GM18951 (cell line): ENCODE measurements around the gene ZNF407.
A peak's percentile ranks its signal among the peaks of the same experiment; 100 is the strongest.

Source experiments
- POLR2A ChIP-seq: IDR thresholded peaks from 4 replicates; pipeline ENCODE4 v1.6.1; 2011; ENCODE audit warnings: mild to moderate bottlenecking; ENCODE audit not compliant: insufficient read length, insufficient read depth; ENCODE audit errors: extremely low read depth
- in situ Hi-C: fragments of 300-500 bp; cut with MboI; formaldehyde crosslinking; loops from one replicate; pipeline ENCODE4 v1.12.0; 2022; ENCODE audit warnings: low sequenced_read_pairs, mixed read lengths, inconsistent platforms; ENCODE audit not compliant: unreplicated experiment

ZNF407 gene

GRCh38 chr18:74800098-74800497 is 202.4 kb downstream of the ZNF407 start:
- in situ Hi-C loops, result no loop called here
- no peak for TF ChIP-seq POLR2A

GRCh38 chr18:74803117-74803516 is 205.4 kb downstream of the ZNF407 start:
- TF ChIP-seq POLR2A, result no peak
- in situ Hi-C loops, result no loop called here

GRCh38 chr18:74803769-74804168 is 206.1 kb downstream of the ZNF407 start:
- in situ Hi-C loops, result no loop called here
- no peak for TF ChIP-seq POLR2A

GRCh38 chr18:74804677-74805076 is 207.0 kb downstream of the ZNF407 start:
- in situ Hi-C loops, result no loop called here
- TF ChIP-seq POLR2A, result no peak

GRCh38 chr18:74806073-74806472 is 208.4 kb downstream of the ZNF407 start:
- in situ Hi-C loops, result no loop called here

GRCh38 chr18:74806700-74807416 is 209.2 kb downstream of the ZNF407 start:
- peak; percentile 15 for TF ChIP-seq POLR2A
- in situ Hi-C loops, result no loop called here

More at GRCh38 chr18:74806073-74806472, 208.4 kb downstream of the ZNF407 start:
- TF ChIP-seq POLR2A, result no peak

GRCh38 chr18:74817576-74817975 is 219.9 kb downstream of the ZNF407 start:
- no peak for TF ChIP-seq POLR2A
- in situ Hi-C loops, result no loop called here

- no peak for TF ChIP-seq POLR2A
- in situ Hi-C loops, result no loop called here
These were observed 221.0 kb downstream of the ZNF407 start for GRCh38 chr18:74818516-74819175.

GRCh38 chr18:74819433-74820059 is 221.9 kb downstream of the ZNF407 start:
- TF ChIP-seq POLR2A, result no peak
- in situ Hi-C loops, result no loop called here

- TF ChIP-seq POLR2A, result no peak
- in situ Hi-C loops, result no loop called here
These were observed 222.6 kb downstream of the ZNF407 start for GRCh38 chr18:74820160-74820780.

- no peak for TF ChIP-seq POLR2A
- in situ Hi-C loops, result no loop called here
These were observed 227.8 kb downstream of the ZNF407 start for GRCh38 chr18:74825460-74825859.

- TF ChIP-seq POLR2A, result no peak
- in situ Hi-C loops, result no loop called here
These were observed 228.9 kb downstream of the ZNF407 start for GRCh38 chr18:74826572-74826971.

- TF ChIP-seq POLR2A, result no peak
- in situ Hi-C loops, result no loop called here
These were observed 230.5 kb downstream of the ZNF407 start for GRCh38 chr18:74828200-74828599.
